ENCODE results near the gene CCT4.

DNA sequence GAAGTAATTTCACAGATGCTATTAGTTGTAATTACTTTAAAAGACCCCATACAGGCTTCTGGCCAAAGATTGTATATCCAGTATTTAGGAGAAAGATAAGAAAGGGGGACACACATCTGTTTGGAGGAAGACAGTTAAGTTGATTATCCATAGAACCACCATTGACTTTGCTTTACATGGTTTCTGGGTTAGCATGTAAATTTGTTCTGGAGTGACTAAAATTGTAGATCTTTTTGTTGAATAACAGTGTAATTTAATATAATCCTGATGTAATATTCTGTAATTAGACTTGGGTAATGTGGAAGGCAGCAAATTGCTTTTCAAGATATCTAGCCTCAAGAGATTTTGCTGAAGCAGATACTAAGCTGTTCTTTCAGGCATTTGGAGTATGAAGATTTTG lies 34.3 kb upstream of the CCT4 start:
- TF ChIP-seq, protein P1, sequence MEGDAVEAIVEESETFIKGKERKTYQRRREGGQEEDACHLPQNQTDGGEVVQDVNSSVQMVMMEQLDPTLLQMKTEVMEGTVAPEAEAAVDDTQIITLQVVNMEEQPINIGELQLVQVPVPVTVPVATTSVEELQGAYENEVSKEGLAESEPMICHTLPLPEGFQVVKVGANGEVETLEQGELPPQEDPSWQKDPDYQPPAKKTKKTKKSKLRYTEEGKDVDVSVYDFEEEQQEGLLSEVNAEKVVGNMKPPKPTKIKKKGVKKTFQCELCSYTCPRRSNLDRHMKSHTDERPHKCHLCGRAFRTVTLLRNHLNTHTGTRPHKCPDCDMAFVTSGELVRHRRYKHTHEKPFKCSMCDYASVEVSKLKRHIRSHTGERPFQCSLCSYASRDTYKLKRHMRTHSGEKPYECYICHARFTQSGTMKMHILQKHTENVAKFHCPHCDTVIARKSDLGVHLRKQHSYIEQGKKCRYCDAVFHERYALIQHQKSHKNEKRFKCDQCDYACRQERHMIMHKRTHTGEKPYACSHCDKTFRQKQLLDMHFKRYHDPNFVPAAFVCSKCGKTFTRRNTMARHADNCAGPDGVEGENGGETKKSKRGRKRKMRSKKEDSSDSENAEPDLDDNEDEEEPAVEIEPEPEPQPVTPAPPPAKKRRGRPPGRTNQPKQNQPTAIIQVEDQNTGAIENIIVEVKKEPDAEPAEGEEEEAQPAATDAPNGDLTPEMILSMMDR (conservative IDR thresholded peaks at IDR 0.05; ENCODE audit: low read depth in 2 of 2) = no peak
- no peak for TF ChIP-seq EZH2phosphoT487 (IDR thresholded peaks at IDR 0.05; ENCODE audit: unreplicated experiment)
- TF ChIP-seq, protein P2, sequence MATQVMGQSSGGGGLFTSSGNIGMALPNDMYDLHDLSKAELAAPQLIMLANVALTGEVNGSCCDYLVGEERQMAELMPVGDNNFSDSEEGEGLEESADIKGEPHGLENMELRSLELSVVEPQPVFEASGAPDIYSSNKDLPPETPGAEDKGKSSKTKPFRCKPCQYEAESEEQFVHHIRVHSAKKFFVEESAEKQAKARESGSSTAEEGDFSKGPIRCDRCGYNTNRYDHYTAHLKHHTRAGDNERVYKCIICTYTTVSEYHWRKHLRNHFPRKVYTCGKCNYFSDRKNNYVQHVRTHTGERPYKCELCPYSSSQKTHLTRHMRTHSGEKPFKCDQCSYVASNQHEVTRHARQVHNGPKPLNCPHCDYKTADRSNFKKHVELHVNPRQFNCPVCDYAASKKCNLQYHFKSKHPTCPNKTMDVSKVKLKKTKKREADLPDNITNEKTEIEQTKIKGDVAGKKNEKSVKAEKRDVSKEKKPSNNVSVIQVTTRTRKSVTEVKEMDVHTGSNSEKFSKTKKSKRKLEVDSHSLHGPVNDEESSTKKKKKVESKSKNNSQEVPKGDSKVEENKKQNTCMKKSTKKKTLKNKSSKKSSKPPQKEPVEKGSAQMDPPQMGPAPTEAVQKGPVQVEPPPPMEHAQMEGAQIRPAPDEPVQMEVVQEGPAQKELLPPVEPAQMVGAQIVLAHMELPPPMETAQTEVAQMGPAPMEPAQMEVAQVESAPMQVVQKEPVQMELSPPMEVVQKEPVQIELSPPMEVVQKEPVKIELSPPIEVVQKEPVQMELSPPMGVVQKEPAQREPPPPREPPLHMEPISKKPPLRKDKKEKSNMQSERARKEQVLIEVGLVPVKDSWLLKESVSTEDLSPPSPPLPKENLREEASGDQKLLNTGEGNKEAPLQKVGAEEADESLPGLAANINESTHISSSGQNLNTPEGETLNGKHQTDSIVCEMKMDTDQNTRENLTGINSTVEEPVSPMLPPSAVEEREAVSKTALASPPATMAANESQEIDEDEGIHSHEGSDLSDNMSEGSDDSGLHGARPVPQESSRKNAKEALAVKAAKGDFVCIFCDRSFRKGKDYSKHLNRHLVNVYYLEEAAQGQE (IDR thresholded peaks at IDR 0.05; ENCODE audit: unreplicated experiment) = no peak
- TF ChIP-seq EZH2 (IDR thresholded peaks at IDR 0.05; ENCODE audit: low read depth, unreplicated experiment) = no peak
- TF ChIP-seq POLR2AphosphoS5 (IDR thresholded peaks at IDR 0.05; ENCODE audit: low read depth) = no peak
- TF ChIP-seq ZNF114 (CRISPR knock-in tag; IDR thresholded peaks at IDR 0.05) = no peak
- TF ChIP-seq, protein P3, sequence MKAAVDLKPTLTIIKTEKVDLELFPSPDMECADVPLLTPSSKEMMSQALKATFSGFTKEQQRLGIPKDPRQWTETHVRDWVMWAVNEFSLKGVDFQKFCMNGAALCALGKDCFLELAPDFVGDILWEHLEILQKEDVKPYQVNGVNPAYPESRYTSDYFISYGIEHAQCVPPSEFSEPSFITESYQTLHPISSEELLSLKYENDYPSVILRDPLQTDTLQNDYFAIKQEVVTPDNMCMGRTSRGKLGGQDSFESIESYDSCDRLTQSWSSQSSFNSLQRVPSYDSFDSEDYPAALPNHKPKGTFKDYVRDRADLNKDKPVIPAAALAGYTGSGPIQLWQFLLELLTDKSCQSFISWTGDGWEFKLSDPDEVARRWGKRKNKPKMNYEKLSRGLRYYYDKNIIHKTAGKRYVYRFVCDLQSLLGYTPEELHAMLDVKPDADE (IDR thresholded peaks at IDR 0.05) = no peak
- TF ChIP-seq ZNF331 (CRISPR knock-in tag; IDR thresholded peaks at IDR 0.05; ENCODE audit: low read depth) = no peak
- TF ChIP-seq JUNB (IDR thresholded peaks at IDR 0.05; ENCODE audit: unreplicated experiment) = no peak
- no peak for TF ChIP-seq CREB1 (CRISPR knock-in tag; IDR thresholded peaks at IDR 0.05; ENCODE audit: low read depth)
- TF ChIP-seq STAT1 (IDR thresholded peaks at IDR 0.05; ENCODE audit: unreplicated experiment) = no peak

Measured in GM23338 (cell line).